ENCODE results near the gene ZNF646. TPM values are rescaled to one million over a fixed set of nuclear protein-coding genes. Genes with fewer than 3 reads are reported as not detected.

ZNF646 gene
- total and polyA plus RNA-seq, 2 donors (not counting 3 experiments of a cell fraction or from before 2014, with no cell fraction given), result 4.1 to 15.9 TPM

DNA sequence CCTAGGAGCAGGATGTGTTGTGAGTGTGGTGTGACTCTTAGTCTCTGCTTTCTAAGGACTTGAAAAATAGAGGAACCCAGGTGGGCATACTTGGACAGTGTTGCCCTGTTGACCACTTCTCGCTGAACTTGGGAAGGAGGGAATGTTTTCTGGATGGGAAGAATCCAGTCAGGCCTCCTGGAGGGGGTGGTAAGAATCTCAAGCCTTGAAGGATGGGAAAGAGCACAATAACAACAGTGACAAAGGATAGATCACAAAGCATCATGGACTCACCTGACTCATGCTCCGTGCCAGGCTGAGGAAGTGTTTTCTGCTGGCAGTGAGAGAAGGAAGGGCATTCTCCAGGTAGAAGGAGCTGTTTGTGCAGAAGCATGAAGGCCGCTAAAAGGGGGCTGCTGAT, 51.6 kb downstream of the ZNF646 start:
- Histone ChIP-seq H2AFZ (ENCODE audit: low read depth, low read length) (no peak overlapping the region), H3K27me3 (ENCODE audit: control insufficient read depth in 2 of 2, insufficient read depth in 2 of 2, low read length in 2 of 2) (no peaks in the 10 kb centered on the region), H3K27ac (ENCODE audit: insufficient read depth, low read depth, low read length) (no peak overlapping the region), H3K79me2 (ENCODE audit: control insufficient read depth, insufficient read depth, low read length) (no peaks in the 10 kb centered on the region), H3K9me1 (replicated peaks; ENCODE audit: control insufficient read depth, extremely low read depth, insufficient read depth, low read length) (no peaks in the 10 kb centered on the region), H3K4me1 (ENCODE audit: control insufficient read depth, extremely low read depth, insufficient read depth, low read length) (no peaks in the 10 kb centered on the region), H3K4me2 (ENCODE audit: insufficient read depth, low read length) (no peak overlapping the region), H3K9ac (replicated peaks; ENCODE audit: extremely low read depth, insufficient read depth, low read length) (no peak overlapping the region), H3K9me3 (replicated peaks; ENCODE audit: control insufficient read depth, insufficient read depth, low read length) (no peaks in the 10 kb centered on the region), H4K20me1 (replicated peaks; ENCODE audit: control insufficient read depth, extremely low read depth, insufficient read depth, low read length) (no peaks in the 10 kb centered on the region), H3K36me3 (ENCODE audit: control insufficient read depth in 2 of 2, extremely low read depth in 1 of 2, insufficient read depth in 2 of 2, low read length in 2 of 2) (peaks cover 0 to 13% of the 10 kb centered on the region in 2 experiments), H3K4me3 (replicated peaks in 1 of 3; ENCODE audit: insufficient read depth in 1 of 3, low read depth in 1 of 3, low read length in 3 of 3) (no peak overlapping the region)
- FAIRE-seq (no peak), DNase-seq (ENCODE audit: low read depth, low spot score) (no peak)
- intact Hi-C loops (cut with micrococcal nuclease), result no loop called here
- TF ChIP-seq, protein P1, sequence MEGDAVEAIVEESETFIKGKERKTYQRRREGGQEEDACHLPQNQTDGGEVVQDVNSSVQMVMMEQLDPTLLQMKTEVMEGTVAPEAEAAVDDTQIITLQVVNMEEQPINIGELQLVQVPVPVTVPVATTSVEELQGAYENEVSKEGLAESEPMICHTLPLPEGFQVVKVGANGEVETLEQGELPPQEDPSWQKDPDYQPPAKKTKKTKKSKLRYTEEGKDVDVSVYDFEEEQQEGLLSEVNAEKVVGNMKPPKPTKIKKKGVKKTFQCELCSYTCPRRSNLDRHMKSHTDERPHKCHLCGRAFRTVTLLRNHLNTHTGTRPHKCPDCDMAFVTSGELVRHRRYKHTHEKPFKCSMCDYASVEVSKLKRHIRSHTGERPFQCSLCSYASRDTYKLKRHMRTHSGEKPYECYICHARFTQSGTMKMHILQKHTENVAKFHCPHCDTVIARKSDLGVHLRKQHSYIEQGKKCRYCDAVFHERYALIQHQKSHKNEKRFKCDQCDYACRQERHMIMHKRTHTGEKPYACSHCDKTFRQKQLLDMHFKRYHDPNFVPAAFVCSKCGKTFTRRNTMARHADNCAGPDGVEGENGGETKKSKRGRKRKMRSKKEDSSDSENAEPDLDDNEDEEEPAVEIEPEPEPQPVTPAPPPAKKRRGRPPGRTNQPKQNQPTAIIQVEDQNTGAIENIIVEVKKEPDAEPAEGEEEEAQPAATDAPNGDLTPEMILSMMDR (IDR thresholded peaks at IDR 0.05; ENCODE audit: extremely low read depth in 1 of 2, insufficient read depth in 1 of 2, low read depth in 1 of 2, low read length in 2 of 2), result no peak
- TF ChIP-seq, protein P2, sequence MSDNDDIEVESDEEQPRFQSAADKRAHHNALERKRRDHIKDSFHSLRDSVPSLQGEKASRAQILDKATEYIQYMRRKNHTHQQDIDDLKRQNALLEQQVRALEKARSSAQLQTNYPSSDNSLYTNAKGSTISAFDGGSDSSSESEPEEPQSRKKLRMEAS (IDR thresholded peaks at IDR 0.05; ENCODE audit: insufficient read depth, insufficient read length), result no peak
- TF ChIP-seq POLR2AphosphoS5 (IDR thresholded peaks at IDR 0.05; ENCODE audit: insufficient read depth, low read depth, low read length) (no peak), GATA2 (IDR thresholded peaks at IDR 0.05; ENCODE audit: insufficient read depth, insufficient read length, low read depth, low read length) (no peak), FOS (IDR thresholded peaks at IDR 0.05; ENCODE audit: borderline replicate concordance, insufficient read depth, low read length) (no peak), MYC (IDR thresholded peaks at IDR 0.05; ENCODE audit: low read depth, low read length) (no peak), POLR2A (IDR thresholded peaks at IDR 0.05; ENCODE audit: low read depth, low read length) (no peak), JUN (IDR thresholded peaks at IDR 0.05; ENCODE audit: borderline replicate concordance, insufficient read depth, insufficient read length, low read depth) (no peak), EZH2 (IDR thresholded peaks at IDR 0.05; ENCODE audit: borderline replicate concordance, low read depth, low read length, severe bottlenecking) (no peak)
- ChIA-PET POLR2A (no interaction called here), CTCF (interaction anchor here (1.5 kb wide), 1 partner anchor 16 kb away, joined by 7 read pairs; no protein-coding TSS in a partner anchor)
- dilution Hi-C loops (cut with MboI; ENCODE audit: extremely low pct_ligation_motif_present, low sequenced_read_pairs), result no loop called here
- BruUV-seq (replicated peaks), result no TSS peak

Data from endothelial cell of umbilical vein (primary cell).